Heart right ventricle (tissue), 16 donors: ENCODE results near the gene EDDM3A. TPM values are rescaled to one million over a fixed set of nuclear protein-coding genes. Genes with fewer than 3 reads are reported as not detected.
"Not testable (repeated sequence)": the region's sequence is repeated elsewhere in the genome, so short reads cannot be mapped to it uniquely, and the experiment has no call there.

ENCODE experiments used
- ATAC-seq, 8 donors: fragments of 200-7000 bp; cut with Tn5 transposase; one replicate each; pipeline ENCODE4 v1.9.1; 2020; ENCODE audit warnings: mild to moderate bottlenecking in 8 of 8, moderate library complexity in 8 of 8, moderate number of reproducible peaks in 1 of 8
- DNase-seq, 2 donors: peaks; one replicate each; pipeline ENCODE4 v3.0.0-alpha.2; 2020
- H3K27ac ChIP-seq, 10 donors: fragments of 200-600 bp; sonication (generic) in 2 of 10; one replicate each; pipeline versions ENCODE4 v1.5.0 to v1.8.0; 2020 to 2022; ENCODE audit warnings: mild to moderate bottlenecking in 3 of 10
- H3K27me3 ChIP-seq, 7 donors: fragments of 200-600 bp; one replicate each; pipeline ENCODE4 v1.8.0; 2021 to 2022; ENCODE audit warnings: mild to moderate bottlenecking in 2 of 7
- H3K36me3 ChIP-seq, 9 donors: fragments of 200-600 bp; sonication (generic) in 1 of 9; one replicate each; pipeline versions ENCODE4 v1.5.0 to v1.8.0; 2020 to 2022; ENCODE audit warnings: mild to moderate bottlenecking in 2 of 9
- H3K4me1 ChIP-seq, 9 donors: fragments of 200-600 bp; sonication (generic) in 1 of 9; one replicate each; pipeline versions ENCODE4 v1.5.0 to v1.8.0; 2020 to 2022; ENCODE audit warnings: mild to moderate bottlenecking in 4 of 9
- H3K4me3 ChIP-seq, 10 donors: fragments of 200-600 bp; sonication (generic) in 2 of 10; one replicate each; pipeline versions ENCODE4 v1.5.0 to v1.8.0; 2020 to 2022; ENCODE audit warnings: mild to moderate bottlenecking in 7 of 10, moderate library complexity in 2 of 10
- H3K9me3 ChIP-seq, 11 donors: fragments of 200-600 bp in 10 of 11; sonication (generic) in 2 of 11; one replicate each; pipeline versions ENCODE4 v1.5.0 to v1.8.0; 2013 to 2022; ENCODE audit warnings: mild to moderate bottlenecking in 2 of 11, control low read depth in 1 of 11, moderate library complexity in 1 of 11
- CTCF ChIP-seq, 9 donors: fragments of 200-600 bp; sonication (generic) in 2 of 9; IDR thresholded peaks; one replicate each; pipeline versions ENCODE4 v1.5.0 to v1.8.0; 2021 to 2022; ENCODE audit warnings: antibody characterized with exemption in 9 of 9, mild to moderate bottlenecking in 5 of 9, moderate library complexity in 1 of 9
- WGBS, 2 donors: extraction: QIAGEN DNeasy Blood & Tissue Kit; methylation state at CpG; one replicate each; pipeline ENCODE4 v1.1.7; 2013; ENCODE audit warnings: inconsistent platforms in 1 of 2; 5-methylcytosine and 5-hydroxymethylcytosine counted together
- intact Hi-C, 10 donors: fragments of 100-400 bp; cut with DNase I; formaldehyde crosslinking; loops; one replicate each; pipeline versions ENCODE4 v1.11.1 to v1.14.2; 2022
- polyA plus RNA-seq, 2 donors: library from polyadenylated mRNA; stranded (reverse); fragments of 200-250 nt; gene quantifications; one replicate each; pipeline ENCODE4 v1.2.3, GENCODE V29; 2013
- total RNA-seq, 10 donors: library from RNA; stranded (reverse); fragmentation: NEBNext Ultra II Directional in 3 of 10; extraction: Animal tissue kit (Norgen Biotek cat#: 25700) in 3 of 10; gene quantifications; one replicate each; pipeline versions ENCODE4 v1.2.1 to v1.2.4, GENCODE V29; 2021 to 2023
- donor health status: Arrhythmogenic right ventricular cardiomyopathy.
- donor health status: ischemic (EF 13 %, LVEDD 7.1; RV severe dilation, severe dysfunction).
- donor health status: healthy with polysubstance abuse.
- donor health status: DM: no; HTN: yes; CAD: no.
- donor health status: DM: no; HTN: no; CAD: no.
- donor health status: ischemic (EF 25% LVEDD 6.9; RV normal size, moderate dysfunction).
- donor health status: ischemic (EF 25% LVEDD 5.7; RV mildly dilated, moderate dysfunction).
- donor health status: healthy.
- donor health status: DM: yes; HTN: yes; CAD: no.
- donor health status: Ischemic cardiomyopathy.
- donor health status: ischemic (EF 35%, LVEDD 5.7; RV mildly dilated, moderate dysfunction).
- donor health status: nonischemic (EF 11% LVEDD 7.7; RV severe dilation, severe dysfunction).
- donor health status: DM: yes; HTN: yes; CAD: no.
- donor health status: PGD.
- donor health status: ischemic (EF 29% LVEDD 5.4; RV normal size, mild dysfunction).
- donor health status: nonischemic (EF 23%, LVEDD 6.1; RV moderate dilation, normal function).

Gene EDDM3A
- total and polyA plus RNA-seq, 12 donors, result not detected

- peaks cover 0 to 10% (median 0%) of the 10 kb centered on the region in 9 donors for H3K4me1 ChIP-seq
- ATAC-seq, result no peak
- intact Hi-C loops, result loop anchor here in 9 of 10 donors (1.0 to 10.0 kb wide), 9 partner anchors 58 to 343 kb away; partner anchors contain the start of gene RNASE7 (in 2 of the 9)
- whole genome bisulfite sequencing, 2 donors, result 85 to 93% methylated on average over 5 of the region's 5 CpGs
- DNase-seq, result no peak
- no peaks in the 10 kb centered on the region for H3K9me3 ChIP-seq
- no peak overlapping the region for H3K27ac ChIP-seq
- no peaks in the 10 kb centered on the region for H3K27me3 ChIP-seq
- H3K36me3 ChIP-seq, result peaks cover 0 to 24% (median 0%) of the 10 kb centered on the region in 9 donors
- H3K4me3 ChIP-seq, result no peak overlapping the region
- TF ChIP-seq CTCF (IDR thresholded peaks at IDR 0.05), result no peak
Observed at GRCh38 chr14:20698934-20699333, 46.8 kb upstream of the EDDM3A start.

DNA sequence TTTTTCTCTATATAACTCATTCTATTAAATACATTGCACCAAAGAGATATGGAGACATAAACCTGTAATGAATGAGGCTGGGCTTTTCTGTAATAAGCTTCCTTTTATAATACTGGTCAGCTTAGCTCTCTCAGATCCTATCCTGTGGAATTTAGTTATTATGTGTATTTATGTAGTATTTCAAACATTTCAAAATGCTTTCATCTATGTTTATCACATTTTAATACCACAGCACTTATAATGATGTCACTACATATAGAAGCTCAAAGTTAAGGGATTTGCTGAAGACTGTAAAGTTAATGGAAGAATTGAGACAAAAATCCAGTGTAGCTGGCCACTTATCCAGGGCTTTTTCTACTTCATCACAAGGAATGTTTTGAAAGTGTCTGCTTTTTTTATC, 45.8 kb upstream of the EDDM3A start:
- H3K4me1 ChIP-seq, result peaks cover 0 to 10% (median 0%) of the 10 kb centered on the region in 9 donors
- no peak overlapping the region for H3K27ac ChIP-seq
- H3K9me3 ChIP-seq, result no peaks in the 10 kb centered on the region
- TF ChIP-seq CTCF (IDR thresholded peaks at IDR 0.05), result no peak
- H3K36me3 ChIP-seq, result peaks cover 0 to 16% (median 0%) of the 10 kb centered on the region in 9 donors
- intact Hi-C loops, result loop anchor here in 9 of 10 donors (2.0 to 10.0 kb wide), 10 partner anchors 57 to 342 kb away; partner anchors contain the start of genes RNASE7 (in 2 of the 9), EDDM3B (in 1 of the 9) and RNASE1 (in 1 of the 9)
- ATAC-seq (no peak), DNase-seq (no peak)
- no peaks in the 10 kb centered on the region for H3K27me3 ChIP-seq
- no peak overlapping the region for H3K4me3 ChIP-seq

- DNase-seq, H3K27me3 ChIP-seq, H3K27ac ChIP-seq, ATAC-seq, H3K9me3 ChIP-seq, H3K4me3 ChIP-seq: not testable (repeated sequence)
- WGBS, 2 donors, result 93 to 97% methylated on average over 7 of the region's 7 CpGs
- intact Hi-C loops, result loop anchor here in 2 of 10 donors (10.0 kb wide), 2 partner anchors 64 to 104 kb away; partner anchors contain the start of genes EDDM3B (in 1 of the 2) and RNASE1 (in 1 of the 2)
- peaks cover 0 to 12% (median 0%) of the 10 kb centered on the region in 9 donors for H3K36me3 ChIP-seq
- peaks cover 0 to 10% (median 0%) of the 10 kb centered on the region in 9 donors for H3K4me1 ChIP-seq
Observed at GRCh38 chr14:20700965-20701364, 44.7 kb upstream of the EDDM3A start.

GRCh38 chr14:20706657-20707355, 38.9 kb upstream of the EDDM3A start:
- ATAC-seq (peak in 2 of 8 donors; percentile 35 to 40), DNase-seq (no peak)
- WGBS, 2 donors, result 47 to 56% methylated on average over 4 of the region's 4 CpGs
- H3K4me3 ChIP-seq, result no peak overlapping the region
- H3K27me3 ChIP-seq, result no peaks in the 10 kb centered on the region
- H3K9me3 ChIP-seq, result peaks cover 0 to 12% (median 0%) of the 10 kb centered on the region in 11 donors
- peaks cover 0 to 13% (median 5%) of the 10 kb centered on the region in 9 donors for H3K4me1 ChIP-seq
- H3K36me3 ChIP-seq, result no peaks in the 10 kb centered on the region
- intact Hi-C loops, result loop anchor here in 2 of 10 donors (10.0 kb wide), 2 partner anchors 58 to 98 kb away; partner anchors contain the start of genes EDDM3B (in 1 of the 2) and RNASE1 (in 1 of the 2)
- no peak for TF ChIP-seq CTCF (IDR thresholded peaks at IDR 0.05)
- peak overlapping the region in 8 of 10 donors; percentile 25 to 77 (median 48) for H3K27ac ChIP-seq
